Hepatocyte (in vitro differentiated cells): ENCODE results near the gene VCPKMT. TPM values are rescaled to one million over a fixed set of nuclear protein-coding genes. Genes with fewer than 3 reads are reported as not detected.

Experiments
- DNase-seq: peaks from one replicate; pipeline ENCODE4 v3.0.0-alpha.2; 2016; ENCODE audit warnings: low spot score
- H2AFZ ChIP-seq: fragments of 200-600 bp; sonication (generic); 2 replicates; pipeline ENCODE4 v1.6.0; 2016; ENCODE audit warnings: antibody characterized with exemption, mild to moderate bottlenecking
- H3K27ac ChIP-seq: fragments of 200-600 bp; sonication (generic); 2 replicates; pipeline ENCODE4 v1.5.1; 2016; ENCODE audit warnings: mild to moderate bottlenecking
- H3K27me3 ChIP-seq: fragments of 200-600 bp; sonication (generic); 2 replicates; pipeline ENCODE4 v1.6.1; 2016
- H3K36me3 ChIP-seq: fragments of 200-600 bp; sonication (generic); replicated peaks from 2 replicates; pipeline ENCODE4 v1.5.1; 2016; ENCODE audit warnings: low read depth; ENCODE audit not compliant: insufficient read depth
- H3K4me1 ChIP-seq: fragments of 200-600 bp; sonication (generic); 2 replicates; pipeline ENCODE4 v1.5.1; 2016; ENCODE audit warnings: mild to moderate bottlenecking, moderate library complexity; ENCODE audit not compliant: insufficient read depth
- H3K4me2 ChIP-seq: fragments of 200-600 bp; sonication (generic); 2 replicates; pipeline ENCODE4 v1.6.0; 2016
- H3K4me3 ChIP-seq: fragments of 200-600 bp; sonication (generic); 2 replicates; pipeline ENCODE4 v1.5.1; 2016; ENCODE audit warnings: mild to moderate bottlenecking
- H3K79me2 ChIP-seq: fragments of 200-600 bp; sonication (generic); 2 replicates; pipeline ENCODE4 v1.6.0; 2017; ENCODE audit warnings: mild to moderate bottlenecking
- H3K9me2 ChIP-seq: fragments of 200-600 bp; sonication (generic); replicated peaks from 2 replicates; pipeline ENCODE4 v1.6.0; 2017; ENCODE audit warnings: mild to moderate bottlenecking; ENCODE audit not compliant: insufficient read depth
- H3K9me3 ChIP-seq: fragments of 200-600 bp; sonication (generic); 2 replicates; pipeline ENCODE4 v1.5.1; 2016; ENCODE audit warnings: low read depth, mild to moderate bottlenecking
- H4K20me1 ChIP-seq: fragments of 200-600 bp; sonication (generic); 2 replicates; pipeline ENCODE4 v1.6.0; 2016; ENCODE audit warnings: mild to moderate bottlenecking; ENCODE audit not compliant: insufficient read depth, poor library complexity, severe bottlenecking
- EZH2 ChIP-seq: fragments of 200-600 bp; sonication (generic); IDR thresholded peaks from 2 replicates; pipeline ENCODE4 v1.6.1; 2016; ENCODE audit warnings: antibody characterized with exemption, mild to moderate bottlenecking, borderline replicate concordance
- EZH2phosphoT487 ChIP-seq: fragments of 200-600 bp; sonication (generic); IDR thresholded peaks from one replicate; pipeline ENCODE4 v1.6.1; 2018; ENCODE audit warnings: antibody characterized with exemption, mild to moderate bottlenecking, low read depth, moderate library complexity; ENCODE audit not compliant: unreplicated experiment, severe bottlenecking
- WGBS: methylation state at CpG from one replicate; pipeline ENCODE4 v1.1.6; 2016; ENCODE audit warnings: low lambda C conversion rate; ENCODE audit errors: missing lambda C conversion rate; 5-methylcytosine and 5-hydroxymethylcytosine counted together
- polyA plus RNA-seq: library from polyadenylated mRNA; unstranded; fragments of >200 nt; fragmentation: Nextera tagmentation; extraction: Ambion mirVana; gene quantifications from 2 replicates; pipeline ENCODE4 v1.2.1, GENCODE V29; 2016
- total RNA-seq: library from RNA; depleted of rRNA; stranded (reverse); fragments of >200 nt; gene quantifications from 2 replicates; pipeline ENCODE4 v1.2.3, GENCODE V29; 2014
- TF ChIP-seq, protein P1 (sequence below): fragments of 200-600 bp; sonication (generic); IDR thresholded peaks from 2 replicates; pipeline ENCODE4 v1.5.1; 2016; ENCODE audit warnings: antibody characterized with exemption, mild to moderate bottlenecking; ENCODE audit not compliant: poor library complexity

The VCPKMT gene
- total and polyA plus RNA-seq, 2 experiments from 2014 or later: 6.1 to 11.5 TPM

DNA sequence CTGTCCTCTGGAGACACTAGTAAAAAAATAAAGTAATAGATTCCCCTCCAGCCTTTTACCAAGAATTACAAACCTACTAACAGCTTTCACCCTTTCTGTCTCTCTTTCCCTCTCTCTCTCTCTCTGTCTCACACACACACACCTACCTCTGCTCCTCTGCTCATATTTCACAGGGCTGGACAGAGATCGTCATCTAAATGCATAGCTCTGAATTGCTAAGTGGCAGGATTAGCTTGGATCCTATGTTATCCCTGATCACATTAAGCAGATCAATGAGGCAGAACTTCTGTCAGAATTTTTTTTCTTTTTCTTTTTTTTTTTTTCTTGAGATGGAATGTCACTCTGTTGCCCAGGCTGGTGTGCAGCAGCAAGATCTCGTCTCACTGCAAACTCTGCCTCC, 22.9 kb downstream of the VCPKMT start:
- no peak for DNase-seq
- Histone ChIP-seq H3K27me3 (no peaks in the 10 kb centered on the region), H4K20me1 (no peaks in the 10 kb centered on the region), H3K36me3 (no peaks in the 10 kb centered on the region), H3K79me2 (no peaks in the 10 kb centered on the region), H3K9me3 (no peaks in the 10 kb centered on the region), H3K4me3 (no peak overlapping the region), H3K9me2 (no peaks in the 10 kb centered on the region), H2AFZ (no peak overlapping the region), H3K27ac (no peak overlapping the region), H3K4me2 (no peak overlapping the region), H3K4me1 (no peaks in the 10 kb centered on the region)
- 43% methylated on average over 2 of the region's 2 CpGs for WGBS
- TF ChIP-seq EZH2 (no peak), EZH2phosphoT487 (no peak)
- TF ChIP-seq, protein P1, sequence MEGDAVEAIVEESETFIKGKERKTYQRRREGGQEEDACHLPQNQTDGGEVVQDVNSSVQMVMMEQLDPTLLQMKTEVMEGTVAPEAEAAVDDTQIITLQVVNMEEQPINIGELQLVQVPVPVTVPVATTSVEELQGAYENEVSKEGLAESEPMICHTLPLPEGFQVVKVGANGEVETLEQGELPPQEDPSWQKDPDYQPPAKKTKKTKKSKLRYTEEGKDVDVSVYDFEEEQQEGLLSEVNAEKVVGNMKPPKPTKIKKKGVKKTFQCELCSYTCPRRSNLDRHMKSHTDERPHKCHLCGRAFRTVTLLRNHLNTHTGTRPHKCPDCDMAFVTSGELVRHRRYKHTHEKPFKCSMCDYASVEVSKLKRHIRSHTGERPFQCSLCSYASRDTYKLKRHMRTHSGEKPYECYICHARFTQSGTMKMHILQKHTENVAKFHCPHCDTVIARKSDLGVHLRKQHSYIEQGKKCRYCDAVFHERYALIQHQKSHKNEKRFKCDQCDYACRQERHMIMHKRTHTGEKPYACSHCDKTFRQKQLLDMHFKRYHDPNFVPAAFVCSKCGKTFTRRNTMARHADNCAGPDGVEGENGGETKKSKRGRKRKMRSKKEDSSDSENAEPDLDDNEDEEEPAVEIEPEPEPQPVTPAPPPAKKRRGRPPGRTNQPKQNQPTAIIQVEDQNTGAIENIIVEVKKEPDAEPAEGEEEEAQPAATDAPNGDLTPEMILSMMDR: no peak

DNA sequence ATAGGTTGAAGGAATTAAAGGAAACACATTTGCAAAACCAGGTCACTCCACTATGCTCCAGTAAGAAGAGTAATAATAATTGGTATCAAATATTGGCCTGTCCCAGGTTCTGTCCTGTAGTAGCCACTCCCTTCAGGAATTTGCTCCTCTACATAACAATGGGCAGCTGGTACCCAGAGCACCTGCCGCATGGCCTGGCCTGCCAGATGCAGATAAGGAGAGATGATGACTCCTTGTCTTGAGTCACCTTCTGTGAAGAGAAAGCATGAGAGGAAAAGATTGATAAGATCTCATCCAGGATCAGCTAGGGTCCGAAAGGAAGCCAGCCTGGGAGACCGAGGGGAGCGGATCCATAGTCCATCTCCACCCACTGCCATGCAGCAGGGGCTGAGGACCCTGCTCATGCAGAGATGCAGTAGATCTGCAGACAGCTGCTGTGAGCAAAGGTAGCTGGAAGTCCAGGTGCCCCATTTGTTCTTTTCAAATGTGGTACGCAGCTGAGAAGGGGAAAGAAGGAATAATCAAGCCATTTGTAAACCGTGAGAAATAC, 24.3 kb downstream of the VCPKMT start:
- H3K27ac ChIP-seq: no peak overlapping the region
- H4K20me1 ChIP-seq: no peaks in the 10 kb centered on the region
- H3K9me2 ChIP-seq: no peaks in the 10 kb centered on the region
- H3K4me2 ChIP-seq: no peak overlapping the region
- no peak overlapping the region for H3K4me3 ChIP-seq
- TF ChIP-seq, protein P1: no peak
- TF ChIP-seq EZH2 (no peak), EZH2phosphoT487 (no peak)
- H3K27me3 ChIP-seq: no peaks in the 10 kb centered on the region
- H3K79me2 ChIP-seq: no peaks in the 10 kb centered on the region
- H2AFZ ChIP-seq: no peak overlapping the region
- 86% methylated on average over 6 of the region's 6 CpGs for WGBS
- H3K4me1 ChIP-seq: no peaks in the 10 kb centered on the region
- no peaks in the 10 kb centered on the region for H3K36me3 ChIP-seq
- no peaks in the 10 kb centered on the region for H3K9me3 ChIP-seq
- DNase-seq: no peak

DNA sequence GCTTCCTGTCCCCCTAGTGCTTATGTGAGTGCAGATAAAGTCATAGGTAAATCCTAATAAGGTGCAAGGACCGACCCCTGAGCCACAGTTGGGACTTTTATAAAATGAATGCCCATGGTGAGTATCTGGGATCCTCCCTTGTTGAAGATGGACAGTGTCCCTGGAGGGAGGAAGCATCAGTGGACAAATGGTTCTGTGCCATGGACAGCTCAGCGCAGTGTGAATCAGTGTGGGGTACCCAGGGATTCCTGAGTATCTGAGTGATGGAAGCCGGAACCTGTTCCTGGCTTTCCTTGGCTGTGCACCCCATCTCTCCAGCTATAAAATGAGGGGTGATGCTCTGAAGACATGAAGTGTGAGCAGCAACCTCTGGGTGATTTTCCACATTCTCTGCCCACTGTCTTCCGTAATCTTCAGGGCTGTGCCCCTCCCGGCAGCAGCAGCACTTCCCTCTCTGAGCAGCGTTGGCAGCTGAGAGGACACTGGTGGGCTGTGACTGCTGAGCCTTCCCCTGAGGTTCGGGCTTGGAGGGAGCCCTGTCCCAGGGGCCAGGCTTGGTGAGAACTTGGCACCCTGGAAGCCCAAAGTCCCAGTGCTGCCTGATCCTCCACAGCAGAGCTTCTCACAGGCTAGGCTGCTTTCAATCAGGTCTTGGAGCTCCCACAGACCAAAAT, 25.0 kb downstream of the VCPKMT start:
- DNase-seq: no peak
- no peak for TF ChIP-seq EZH2
- no peak for TF ChIP-seq EZH2phosphoT487
- TF ChIP-seq, protein P1: no peak
- H3K4me3 ChIP-seq: no peak overlapping the region
- no peaks in the 10 kb centered on the region for H3K9me3 ChIP-seq
- H3K9me2 ChIP-seq: no peaks in the 10 kb centered on the region
- no peak overlapping the region for H2AFZ ChIP-seq
- 93% methylated on average over 7 of the region's 7 CpGs for WGBS
- H3K36me3 ChIP-seq: no peaks in the 10 kb centered on the region
- no peak overlapping the region for H3K27ac ChIP-seq
- no peaks in the 10 kb centered on the region for H4K20me1 ChIP-seq
- no peaks in the 10 kb centered on the region for H3K27me3 ChIP-seq
- H3K4me2 ChIP-seq: no peak overlapping the region
- H3K79me2 ChIP-seq: no peaks in the 10 kb centered on the region
- H3K4me1 ChIP-seq: no peaks in the 10 kb centered on the region
